SU-DHL-6 (cell line): ENCODE measurements around the gene AQP9.

Source experiments
- CTCF ChIP-seq: fragments of 200-600 bp; sonication (generic); IDR thresholded peaks from one replicate; pipeline ENCODE4 v1.5.1; 2017; ENCODE audit warnings: antibody characterized with exemption, mild to moderate bottlenecking, low read length, moderate library complexity; ENCODE audit not compliant: insufficient read depth, poor library complexity, severe bottlenecking
- EZH2phosphoT487 ChIP-seq: fragments of 200-600 bp; sonication (generic), shearing (Covaris generic); conservative IDR thresholded peaks from 2 replicates; pipeline ENCODE4 v1.6.1; 2018; ENCODE audit warnings: mild to moderate bottlenecking, antibody characterized with exemption, low read length, moderate library complexity, mixed read lengths

- TF ChIP-seq CTCF (peak; percentile 24), EZH2phosphoT487 (no peak)
These were observed 74.8 kb downstream of the AQP9 start for GRCh38 chr15:58212909-58213526.
